ELR (cell line): ENCODE measurements around the gene NPEPL1.
"Not testable (repeated sequence)": the region's sequence is repeated elsewhere in the genome, so short reads cannot be mapped to it uniquely, and the experiment has no call there.

Experiments used
- DNase-seq: peaks from one replicate; pipeline ENCODE4 v3.0.0-alpha.2; 2015; ENCODE audit warnings: low read depth

Gene NPEPL1

DNA sequence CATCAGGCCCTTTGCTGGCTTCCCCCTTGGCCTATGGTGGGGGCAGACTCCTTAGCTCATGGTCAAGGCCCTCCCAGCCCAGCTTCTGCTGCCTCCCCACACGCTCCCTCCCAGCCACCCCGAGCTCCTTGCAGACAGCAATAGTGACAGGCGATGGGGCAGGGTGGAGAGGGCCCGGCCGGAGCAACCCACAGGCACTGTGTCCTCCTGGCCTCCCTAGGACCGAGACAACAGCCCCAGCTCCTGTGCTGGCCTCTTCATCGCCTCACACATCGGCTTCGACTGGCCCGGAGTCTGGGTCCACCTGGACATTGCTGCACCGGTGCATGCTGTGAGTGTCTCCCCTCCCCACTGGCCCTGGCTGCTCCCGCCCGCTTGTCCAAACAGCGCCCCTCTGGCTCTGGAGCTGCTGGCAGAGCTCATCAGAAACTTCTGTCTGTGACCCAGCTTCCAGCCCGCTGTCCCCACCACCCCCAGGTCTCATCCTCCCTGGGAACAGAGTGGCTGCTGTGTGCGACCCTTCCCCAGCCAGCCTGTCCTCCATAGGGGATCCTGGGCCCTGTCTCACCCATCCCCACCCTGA, 21.8 kb downstream of the NPEPL1 start:
- no peak for DNase-seq

DNA sequence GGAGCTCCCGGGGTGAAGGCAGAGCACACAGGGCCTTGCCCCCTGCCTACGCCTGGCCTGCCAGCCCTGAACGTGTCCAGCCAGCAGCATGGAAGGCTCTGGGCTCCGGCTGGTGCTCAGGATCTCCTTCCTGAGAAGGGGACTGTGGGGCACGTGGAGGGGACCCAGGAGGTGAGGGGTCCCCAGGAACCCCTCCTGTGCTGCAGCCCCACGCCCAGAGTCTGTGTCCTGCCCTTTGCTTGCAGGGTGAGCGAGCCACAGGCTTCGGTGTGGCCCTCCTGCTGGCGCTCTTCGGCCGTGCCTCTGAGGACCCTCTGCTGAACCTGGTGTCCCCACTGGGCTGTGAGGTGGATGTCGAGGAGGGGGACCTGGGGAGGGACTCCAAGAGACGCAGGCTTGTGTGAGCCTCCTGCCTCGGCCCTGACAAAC, 22.3 kb downstream of the NPEPL1 start:
- DNase-seq, result no peak

DNA sequence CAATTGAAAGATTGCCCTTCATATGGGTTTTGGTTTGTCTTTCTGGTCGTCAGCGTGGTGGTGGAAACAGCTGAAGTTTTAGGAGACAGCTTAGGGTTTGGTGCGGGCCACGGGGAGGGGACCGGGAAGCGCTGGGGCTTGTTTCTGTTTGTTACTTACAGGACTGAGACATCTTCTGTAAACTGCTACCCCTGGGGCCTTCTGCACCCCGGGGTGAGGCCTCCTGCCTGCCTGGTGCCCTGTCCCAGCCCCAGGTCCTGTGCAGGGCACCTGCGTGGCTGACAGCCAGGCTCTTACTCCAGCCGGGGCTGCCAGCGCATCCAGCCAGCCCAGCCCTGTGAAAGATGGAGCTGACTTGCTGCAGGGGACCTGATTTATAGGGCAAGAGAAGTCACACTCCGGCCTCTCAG, 22.8 kb downstream of the NPEPL1 start:
- DNase-seq, result no peak

DNA sequence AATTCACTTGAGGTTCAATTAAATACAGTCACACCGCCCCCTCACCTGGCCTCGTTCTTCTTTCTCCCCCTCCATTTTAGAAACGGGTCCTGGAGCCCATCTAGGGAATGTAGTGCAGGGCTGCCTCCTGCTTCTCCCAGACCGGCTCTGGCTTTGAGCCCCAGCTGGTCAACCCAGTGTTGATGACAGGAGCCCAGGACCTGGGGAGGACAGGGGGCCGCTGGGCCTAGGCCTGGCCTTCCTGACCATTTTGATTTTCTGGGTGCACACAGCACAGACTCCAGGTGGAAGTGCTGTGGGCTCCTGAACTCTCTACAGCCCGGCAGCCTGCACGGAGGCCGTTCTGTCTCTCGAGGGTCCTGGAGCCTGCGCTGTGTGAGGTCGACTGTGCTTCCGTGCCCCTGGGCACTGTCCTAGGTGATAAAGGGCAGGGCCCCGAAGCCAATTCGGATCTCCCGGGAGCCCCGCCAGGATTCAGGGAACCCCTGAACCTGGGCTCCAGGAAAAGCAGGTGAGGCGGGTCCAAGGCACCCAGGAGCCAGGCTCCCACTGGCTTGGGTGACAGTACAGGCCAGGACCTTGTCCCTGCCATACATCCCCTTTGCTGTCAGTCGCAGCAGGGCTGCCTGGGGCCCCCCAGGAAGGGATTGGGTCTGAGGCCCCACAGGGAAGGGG, 23.3 kb downstream of the NPEPL1 start:
- DNase-seq, result no peak

DNA sequence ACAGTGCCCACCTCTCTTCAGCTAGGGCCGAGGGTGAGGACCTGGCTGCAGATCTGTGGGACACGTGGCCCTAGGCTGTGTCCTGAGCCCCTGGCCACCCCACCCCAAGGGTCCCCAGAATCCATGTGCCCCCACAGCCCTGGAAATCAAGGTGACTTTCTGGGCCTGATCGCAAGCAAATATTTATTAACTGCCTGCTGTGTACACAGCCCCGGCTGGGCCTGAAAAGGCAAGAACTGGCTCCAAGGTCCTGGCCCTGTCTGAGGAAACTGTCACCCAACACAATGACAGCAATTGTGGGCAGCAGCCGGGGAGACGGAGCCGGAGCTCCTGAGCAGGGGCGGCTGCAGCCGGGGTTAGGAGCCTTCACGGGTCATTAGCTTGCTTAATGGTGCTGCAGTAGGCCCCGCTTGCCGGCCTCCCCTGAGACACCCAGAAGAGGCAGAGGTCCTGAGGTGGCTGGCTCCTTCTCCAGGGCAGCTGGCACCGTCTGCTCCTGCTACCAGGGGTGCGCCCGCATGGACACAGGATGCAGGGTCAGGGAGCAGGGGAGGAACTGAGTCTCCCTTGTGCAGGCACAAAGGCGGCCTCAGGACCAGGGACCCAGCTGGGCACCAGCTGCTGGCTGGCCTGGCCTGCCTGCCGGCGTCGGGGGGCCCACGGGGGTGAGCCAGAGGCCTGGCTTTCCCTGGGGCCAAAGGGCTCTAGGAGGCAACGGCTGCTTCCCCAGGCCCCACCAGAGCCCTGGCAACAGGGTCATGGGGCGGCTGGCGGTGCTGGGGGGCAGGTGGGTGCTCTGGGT, 24.1 kb downstream of the NPEPL1 start:
- DNase-seq, result no peak

DNA sequence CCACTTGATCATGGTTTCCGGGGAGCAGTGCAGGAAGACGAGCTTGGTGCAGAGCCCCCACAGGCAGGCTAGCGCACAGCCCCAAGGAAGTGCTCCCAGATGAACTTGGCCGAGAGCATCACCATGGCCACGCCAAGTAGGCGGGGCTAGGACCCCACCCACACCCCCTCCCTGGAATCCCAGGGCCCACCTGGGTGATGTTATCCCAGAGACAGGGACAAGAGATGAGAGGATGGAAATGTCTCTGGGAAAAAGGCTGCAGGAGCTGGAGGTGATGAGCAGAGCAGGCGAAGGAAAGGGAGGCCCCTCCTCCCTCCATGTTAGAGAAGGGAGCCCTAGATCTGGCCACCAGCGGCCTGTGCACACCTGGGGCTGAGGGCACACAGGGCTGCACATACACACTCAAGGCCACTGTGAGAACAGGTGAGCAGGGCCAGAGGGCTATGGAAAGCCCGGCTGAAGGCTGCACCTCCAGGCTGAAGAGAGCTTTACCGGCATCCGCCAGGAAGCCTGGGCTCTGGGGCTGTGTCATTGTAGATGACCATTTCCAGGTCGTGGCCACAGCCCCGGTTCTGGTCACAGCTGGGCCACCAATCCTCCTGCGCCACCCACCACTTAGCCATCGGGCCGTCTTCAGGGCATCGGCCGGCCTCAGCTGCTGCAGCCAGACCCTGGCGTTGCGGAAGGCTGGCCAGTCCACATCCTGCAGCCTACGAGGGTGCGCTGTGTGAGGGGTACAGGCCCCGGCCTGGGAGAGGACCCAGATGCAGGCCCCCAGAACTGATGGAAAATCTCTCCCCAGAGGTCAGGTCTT, 24.9 kb downstream of the NPEPL1 start:
- peak; percentile 26 for DNase-seq

DNA sequence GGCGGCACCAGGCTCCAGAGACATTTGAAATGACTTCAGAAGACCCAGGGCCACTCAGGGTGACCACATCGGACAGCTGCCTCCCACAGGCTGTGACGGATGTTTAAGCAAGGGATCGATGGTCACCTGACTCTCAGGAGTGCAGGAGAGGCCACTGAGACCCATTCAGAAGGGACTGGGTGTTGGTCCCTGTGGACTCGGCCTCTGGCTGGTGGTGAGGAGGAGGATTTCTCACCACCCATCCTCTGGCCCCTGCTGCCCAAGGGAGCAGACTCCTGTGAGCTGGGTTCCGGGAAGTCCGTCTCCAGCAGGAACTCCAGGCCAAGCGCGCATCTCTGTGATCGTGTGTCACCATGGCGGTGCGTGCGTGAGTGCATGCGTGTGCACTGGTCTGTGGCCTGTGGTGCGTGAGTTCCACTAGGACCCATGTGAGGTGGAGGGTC, 25.5 kb downstream of the NPEPL1 start:
- DNase-seq, result no peak

DNA sequence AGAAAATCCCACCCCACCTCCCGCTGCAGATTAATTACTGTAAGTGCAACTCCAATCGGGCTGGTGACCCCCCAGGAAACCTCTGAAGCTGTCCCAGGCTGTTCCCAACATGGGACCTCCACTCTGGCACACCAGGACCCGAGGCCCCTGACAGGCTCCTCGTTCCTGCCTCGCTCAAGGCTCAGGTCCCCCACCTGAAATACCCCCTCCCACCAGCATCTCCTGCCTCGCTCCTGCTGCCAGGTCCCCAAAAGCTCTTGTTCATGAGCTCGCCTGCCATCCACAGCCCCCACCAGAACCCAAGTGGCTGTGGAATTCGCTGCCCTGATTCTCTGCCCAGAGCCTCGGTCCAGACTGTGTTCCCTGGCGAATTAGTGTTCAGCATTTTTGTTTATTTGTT, 26.1 kb downstream of the NPEPL1 start:
- no peak for DNase-seq

DNA sequence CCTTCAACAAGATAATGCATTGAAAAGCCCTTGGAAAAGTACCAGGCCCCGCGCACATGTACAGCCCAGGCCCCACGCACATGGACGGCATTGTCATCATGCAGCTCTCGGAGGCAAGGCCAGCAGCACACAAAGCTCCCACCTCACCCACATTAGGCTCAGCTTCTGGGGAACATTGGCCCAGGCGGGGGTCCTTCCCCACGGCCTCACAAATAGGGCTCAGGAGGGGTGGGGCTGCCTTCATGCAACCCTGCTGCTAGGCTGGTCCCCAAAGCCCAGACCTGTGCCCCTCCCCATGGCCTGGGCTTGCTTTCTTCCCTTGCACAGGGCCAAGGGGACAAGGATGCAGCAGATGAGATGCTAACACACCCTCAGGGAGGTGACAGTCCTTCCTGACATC, 26.7 kb downstream of the NPEPL1 start:
- no peak for DNase-seq

DNA sequence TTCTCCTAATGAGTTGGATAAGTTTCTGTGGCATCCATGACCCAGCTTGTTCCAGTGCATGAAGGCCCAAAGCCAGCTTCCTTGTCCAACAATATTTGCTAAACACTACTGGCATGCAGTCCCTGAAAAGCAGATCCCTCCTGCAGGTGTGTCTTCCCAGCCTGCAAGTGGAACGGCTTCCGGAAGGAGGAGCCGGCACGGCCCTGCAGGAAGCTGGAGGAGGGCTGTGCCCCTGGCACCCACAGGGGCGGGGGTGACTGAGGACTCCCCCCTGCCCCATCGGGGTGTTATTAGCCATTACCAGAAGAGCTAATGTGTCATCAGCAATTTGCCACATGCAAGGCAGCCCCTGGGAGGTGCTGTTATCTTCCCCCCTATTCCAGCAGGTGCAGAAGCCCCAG, 27.4 kb downstream of the NPEPL1 start:
- DNase-seq, result no peak

DNA sequence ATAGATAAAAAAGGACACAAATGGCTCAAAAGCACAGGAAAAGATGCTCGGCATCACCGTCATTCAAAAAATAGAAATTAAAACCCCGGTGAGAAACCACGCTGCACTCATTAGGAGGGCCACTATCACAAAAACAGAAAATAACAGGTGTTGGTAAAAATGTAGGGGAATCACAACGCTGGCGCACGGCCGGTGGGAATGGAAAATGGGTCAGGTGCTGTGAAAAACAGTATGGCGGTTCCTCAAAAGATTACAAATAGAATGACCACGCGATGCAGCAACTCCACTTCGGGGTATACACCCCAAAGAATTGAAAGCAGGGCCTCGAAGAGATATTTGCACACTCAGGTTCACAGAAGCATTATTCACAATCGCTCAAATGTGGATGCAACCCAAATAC, 28.3 kb downstream of the NPEPL1 start:
- no peak for DNase-seq

DNA sequence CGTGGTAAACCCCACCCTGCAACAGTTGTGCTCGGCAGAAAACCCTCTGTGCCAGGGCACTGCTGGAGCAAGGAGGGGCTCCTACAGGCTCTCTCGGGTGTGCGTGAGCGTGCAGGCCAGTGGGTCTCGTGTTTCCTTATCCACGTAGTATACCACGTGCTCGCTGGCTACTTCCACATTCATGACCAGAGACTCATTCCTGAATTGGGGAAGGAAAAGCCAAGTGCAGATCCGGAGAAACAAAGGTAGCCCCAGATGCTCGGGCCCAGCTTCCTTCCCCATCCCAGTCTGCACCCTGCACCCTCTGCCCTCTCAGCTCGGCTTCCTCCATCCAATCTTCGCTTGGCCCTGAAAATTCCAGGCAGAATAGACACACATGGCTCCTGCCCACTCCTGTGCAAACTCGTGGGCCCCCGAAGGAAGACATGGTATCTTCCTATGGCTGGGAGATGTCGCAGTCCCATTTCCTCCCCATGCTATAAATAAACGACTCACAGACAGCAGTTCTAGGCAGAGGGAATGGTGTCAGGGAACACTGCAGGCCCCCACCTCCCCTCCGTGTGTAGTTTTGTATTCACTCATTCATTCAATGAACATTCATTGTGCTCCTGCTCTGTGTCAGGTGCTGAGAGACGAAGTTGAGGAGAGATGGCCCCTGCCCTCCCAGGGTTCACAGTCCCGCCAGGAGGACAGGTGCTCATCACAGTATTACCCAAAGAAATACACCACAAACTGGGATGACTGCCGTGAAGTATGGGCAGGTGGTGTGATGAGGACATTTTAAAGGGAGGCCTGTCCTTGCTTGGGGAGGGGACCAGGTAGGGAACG, 29.6 kb downstream of the NPEPL1 start:
- DNase-seq, result no peak

DNA sequence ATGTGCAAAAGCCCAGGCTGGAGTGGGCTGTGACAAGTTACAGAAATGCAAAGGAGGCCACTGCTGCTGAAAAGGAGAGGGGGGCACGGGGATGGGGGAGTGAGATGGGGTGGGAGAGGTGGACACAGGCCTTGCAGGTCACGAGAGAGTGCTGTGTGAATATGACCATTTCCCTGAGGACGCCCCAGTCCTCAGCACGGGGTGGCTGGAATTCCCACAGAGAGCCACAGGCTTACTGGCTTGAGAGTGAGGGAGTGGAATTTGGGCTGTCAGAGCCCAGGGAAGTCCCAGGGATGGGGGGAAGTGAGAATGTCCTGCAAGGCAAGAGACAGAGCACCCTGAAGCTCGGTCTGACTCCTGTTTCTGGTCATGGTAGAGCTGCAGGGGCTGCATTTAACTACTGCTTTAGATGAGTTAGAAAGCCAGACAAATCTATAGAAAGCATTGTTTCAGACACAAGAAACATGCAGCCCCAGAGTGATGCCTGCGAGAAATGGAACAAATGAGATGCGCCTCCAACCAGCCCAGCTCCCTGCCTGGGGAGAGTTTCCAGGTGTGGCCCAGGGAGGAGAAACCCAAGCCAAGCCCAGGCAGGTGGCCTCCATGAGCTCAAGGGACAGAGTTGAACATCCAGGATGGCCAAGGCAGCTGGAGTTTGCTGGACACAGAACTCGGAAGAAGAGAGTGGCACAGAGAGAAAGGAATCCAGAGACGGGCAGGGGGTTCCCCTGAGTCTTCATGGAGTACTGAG, 30.5 kb downstream of the NPEPL1 start:
- DNase-seq, result no peak

DNA sequence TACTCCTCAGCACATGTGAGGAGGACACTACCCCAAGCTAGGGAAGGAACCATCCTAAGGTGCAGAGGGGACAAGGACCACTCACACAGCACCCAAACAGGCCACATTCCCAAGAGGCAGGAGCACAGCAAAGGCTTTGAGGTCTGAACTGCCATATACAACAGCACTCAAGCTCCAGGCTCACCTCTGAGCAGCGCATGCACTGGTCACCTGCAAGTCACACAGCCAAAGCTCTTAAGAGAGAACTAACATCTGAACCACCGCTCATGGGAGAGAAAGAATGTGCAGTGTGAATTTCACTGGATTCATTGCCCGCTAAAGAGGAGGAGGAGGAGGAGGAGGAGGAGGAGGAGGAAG, 31.0 kb downstream of the NPEPL1 start:
- no peak for DNase-seq

DNA sequence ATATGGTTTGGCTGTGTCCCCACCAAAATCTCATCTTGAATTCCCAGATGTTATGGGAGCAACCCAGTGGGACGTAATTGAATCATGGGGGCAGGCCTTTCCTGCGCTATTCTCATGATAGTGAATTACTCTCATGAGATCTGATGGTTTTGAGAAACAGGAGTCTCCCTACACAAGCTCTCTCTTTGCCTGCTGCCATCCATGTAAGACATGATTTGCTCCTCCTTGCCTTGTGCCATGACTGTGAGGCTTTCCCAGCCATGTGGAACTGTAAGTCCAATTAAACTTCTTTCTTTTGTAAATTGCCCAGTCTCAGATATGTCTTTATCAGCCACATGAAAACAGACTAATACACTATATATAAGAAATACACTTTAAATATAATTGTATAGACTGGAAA, 33.6 kb downstream of the NPEPL1 start:
- DNase-seq, result not testable (repeated sequence)

DNA sequence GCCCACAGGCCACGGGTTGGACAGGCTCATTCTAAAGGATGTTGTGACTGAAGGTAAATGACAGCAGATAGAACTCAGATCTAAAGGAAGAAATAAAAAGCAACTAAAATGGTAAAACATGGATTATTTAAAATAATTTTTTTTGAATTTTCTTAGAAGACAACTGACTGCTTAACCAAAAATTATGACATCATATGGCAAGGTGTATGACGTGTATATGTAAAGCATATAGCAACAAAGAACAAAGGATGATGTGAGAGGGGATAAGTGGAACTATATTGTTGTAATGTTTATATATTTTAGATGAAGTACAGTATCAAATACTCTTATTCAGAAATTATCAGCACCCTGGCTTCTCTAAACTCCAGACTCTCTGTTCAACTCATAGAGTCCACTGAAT, 38.6 kb downstream of the NPEPL1 start:
- no peak for DNase-seq

DNA sequence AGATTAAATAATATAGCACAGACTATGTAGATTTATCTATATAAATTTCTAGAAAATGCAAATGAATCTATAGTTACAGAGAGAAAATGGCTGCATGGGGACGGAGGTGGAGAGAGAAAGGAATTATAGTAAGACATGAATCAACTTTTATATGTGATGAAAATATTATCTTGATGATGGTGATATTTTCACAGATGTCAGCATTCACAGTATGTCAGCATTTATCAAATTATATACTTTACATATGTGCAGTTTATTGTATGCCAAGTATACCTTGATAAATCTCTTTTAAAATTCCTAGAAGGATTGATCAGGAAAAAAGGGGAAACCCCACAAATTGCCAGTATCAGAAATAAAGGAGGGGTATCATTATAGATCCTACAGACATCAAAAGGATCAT, 44.6 kb downstream of the NPEPL1 start:
- no peak for DNase-seq

DNA sequence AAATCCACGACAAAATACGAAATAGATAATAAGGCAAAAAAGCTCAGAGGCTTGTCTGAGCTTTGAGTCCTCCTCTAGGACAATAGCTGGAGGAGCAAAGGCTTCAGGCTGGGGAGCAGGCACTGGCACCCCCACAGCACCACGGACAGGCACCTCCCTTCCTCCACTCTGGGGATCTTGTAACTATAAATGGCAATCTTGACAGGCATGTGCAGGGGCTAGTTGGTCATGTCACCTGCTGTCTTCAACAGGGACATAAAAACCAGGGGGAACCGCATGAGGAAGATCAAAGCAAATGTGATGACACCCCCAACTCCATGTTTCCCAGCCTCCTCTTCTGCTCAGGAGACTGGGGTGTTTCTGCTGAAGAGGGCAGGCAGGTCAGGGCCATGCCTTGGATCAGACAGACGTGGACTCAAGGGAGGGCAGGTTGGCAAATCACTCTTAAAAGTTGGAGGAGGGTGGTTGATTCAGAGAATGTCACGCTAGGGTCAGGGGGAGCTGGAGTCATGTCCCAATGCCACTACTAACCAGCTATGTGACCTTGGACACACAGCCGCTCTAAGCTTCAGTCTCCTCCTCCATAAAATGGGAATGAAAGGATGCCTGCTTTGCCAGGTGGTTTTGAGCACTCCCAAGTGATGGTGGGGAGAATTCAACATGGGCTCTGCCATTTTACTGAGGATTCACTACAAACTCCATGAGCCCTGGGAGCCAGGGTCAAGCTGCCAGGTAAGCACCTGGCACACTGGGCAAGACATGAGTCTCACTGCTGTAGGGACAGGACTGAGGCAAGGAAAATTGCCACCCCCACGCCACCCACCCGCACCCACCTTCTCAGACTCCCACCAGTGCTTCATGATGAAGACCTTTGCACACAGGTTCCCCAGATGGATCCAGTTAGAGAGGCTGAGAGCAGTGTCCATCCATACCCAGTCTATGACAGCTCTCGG, 48.0 kb downstream of the NPEPL1 start:
- no peak for DNase-seq

DNA sequence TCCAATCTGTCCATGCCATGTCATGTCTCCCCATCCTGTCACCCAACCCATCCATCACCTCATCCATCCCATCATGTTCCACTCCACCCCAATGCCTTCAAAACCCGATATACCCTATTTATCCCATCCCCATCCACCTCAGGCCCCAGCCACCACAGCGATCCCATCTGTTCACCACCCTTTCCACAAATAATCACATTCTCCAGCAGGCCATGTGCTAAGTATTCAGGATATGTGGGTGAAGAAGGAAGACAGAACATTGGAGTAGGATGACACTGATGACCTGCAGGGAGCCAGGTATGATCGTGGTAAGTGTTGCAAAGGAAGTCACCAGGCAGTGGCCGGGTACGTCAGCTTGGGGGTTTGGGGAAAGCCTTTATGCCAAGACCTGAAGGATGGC, 48.8 kb downstream of the NPEPL1 start:
- DNase-seq, result no peak
